Eye (tissue), 1 donor: ENCODE data around the gene FBXO34.

ENCODE experiments used
- DNase-seq: peaks from one replicate; pipeline ENCODE4 v3.0.0-alpha.2; 2015

FBXO34 gene, protein sequence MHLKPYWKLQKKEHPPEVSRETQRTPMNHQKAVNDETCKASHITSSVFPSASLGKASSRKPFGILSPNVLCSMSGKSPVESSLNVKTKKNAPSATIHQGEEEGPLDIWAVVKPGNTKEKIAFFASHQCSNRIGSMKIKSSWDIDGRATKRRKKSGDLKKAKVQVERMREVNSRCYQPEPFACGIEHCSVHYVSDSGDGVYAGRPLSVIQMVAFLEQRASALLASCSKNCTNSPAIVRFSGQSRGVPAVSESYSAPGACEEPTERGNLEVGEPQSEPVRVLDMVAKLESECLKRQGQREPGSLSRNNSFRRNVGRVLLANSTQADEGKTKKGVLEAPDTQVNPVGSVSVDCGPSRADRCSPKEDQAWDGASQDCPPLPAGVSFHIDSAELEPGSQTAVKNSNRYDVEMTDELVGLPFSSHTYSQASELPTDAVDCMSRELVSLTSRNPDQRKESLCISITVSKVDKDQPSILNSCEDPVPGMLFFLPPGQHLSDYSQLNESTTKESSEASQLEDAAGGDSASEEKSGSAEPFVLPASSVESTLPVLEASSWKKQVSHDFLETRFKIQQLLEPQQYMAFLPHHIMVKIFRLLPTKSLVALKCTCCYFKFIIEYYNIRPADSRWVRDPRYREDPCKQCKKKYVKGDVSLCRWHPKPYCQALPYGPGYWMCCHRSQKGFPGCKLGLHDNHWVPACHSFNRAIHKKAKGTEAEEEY

DNA sequence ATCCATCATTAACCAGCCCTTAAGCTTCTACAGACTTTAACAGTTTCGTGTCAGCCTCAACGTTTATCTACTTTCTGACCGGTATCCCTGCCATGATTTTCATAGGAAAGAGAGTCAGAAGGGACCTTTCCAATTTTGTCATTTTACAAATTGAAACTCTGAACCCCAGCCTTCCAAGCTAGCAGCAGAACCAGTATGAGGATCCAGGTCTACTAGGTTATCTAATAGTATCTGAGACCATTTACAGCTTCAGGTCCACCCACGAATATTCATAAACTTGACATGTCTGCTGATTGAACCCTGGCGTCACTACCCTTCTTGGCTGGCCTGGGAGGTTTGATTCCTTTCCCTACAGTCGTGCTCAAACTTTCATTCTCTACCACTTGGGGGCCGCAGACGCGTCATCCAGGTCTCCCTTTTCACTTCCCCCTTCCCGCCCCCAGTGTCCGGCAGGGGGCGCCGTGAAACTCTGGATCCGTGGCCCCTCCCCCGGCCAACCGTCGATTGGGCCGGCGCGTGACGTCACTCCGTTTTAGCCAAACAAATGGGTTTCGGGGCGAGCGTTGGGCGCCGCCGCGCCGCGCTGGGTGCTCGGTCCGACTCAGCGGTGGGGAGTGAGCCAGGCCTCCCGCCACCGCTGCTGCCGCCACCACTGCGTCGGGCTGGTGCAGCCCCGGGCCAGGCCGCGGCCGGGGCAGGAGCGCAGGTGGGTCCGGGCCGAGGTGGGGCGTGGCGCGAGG lies at the start of gene FBXO34:
TSS of gene FBXO34 (plus strand) at position 590 of the 740 bp plus-strand sequence. CDS start 78,970 bp downstream, outside the sequence.
- peak; percentile 100 for DNase-seq

DNA sequence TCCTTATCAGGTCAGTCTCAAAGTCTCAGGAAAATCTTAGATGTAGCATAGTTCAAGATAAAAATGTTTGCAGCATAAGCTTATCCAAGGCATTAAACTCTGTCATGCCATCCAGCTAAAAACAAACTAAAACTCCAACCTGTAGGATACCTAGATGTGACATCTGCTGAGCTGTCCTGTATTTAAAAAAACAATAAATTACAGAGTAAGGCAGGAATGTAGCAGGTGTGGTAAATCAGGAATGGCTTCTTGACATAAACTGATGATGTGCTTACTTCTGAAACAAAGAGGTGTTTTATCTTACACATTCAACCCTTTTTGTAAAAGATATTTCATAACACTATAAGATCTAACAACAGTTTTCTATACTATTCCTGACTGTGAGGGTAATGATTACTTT lies 49.3 kb upstream of the FBXO34 start:
- DNase-seq: no peak

DNA sequence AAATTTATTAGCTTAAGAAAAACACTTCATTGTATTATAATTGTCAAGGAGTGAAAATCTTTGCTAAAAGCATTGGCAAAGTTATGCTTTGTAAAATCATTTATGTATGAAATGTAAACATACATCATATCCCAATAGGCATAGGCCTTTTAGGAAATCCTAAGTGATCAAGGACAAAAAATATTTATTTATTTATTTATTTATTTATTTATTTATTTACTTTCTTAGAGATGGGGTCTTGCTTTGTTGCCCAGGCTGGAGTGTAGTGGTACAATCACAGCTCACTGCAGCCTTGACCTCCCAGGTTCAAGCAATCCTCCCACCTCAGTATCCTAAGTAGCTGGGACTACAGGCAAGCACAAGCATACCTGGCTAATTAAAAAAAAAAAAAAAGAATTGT lies 47.9 kb upstream of the FBXO34 start:
- no peak for DNase-seq

DNA sequence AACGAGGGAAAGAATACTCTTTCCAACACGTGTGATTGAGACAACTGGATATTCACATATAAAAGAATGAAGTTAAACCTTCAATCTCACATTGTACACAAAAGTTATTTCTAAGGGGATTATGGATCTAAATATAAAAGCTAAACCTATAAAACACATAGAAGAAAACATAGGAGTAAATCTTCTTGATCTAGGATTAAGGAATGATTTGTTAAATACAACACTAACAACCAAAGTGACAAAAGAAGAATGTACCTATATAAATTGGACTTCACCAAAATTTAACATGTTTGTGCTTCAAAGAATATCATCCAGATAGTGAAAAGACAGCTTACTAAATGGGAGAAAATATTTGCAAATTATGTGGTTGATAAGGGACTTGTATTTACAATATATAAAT lies 43.0 kb upstream of the FBXO34 start:
- DNase-seq: no peak

DNA sequence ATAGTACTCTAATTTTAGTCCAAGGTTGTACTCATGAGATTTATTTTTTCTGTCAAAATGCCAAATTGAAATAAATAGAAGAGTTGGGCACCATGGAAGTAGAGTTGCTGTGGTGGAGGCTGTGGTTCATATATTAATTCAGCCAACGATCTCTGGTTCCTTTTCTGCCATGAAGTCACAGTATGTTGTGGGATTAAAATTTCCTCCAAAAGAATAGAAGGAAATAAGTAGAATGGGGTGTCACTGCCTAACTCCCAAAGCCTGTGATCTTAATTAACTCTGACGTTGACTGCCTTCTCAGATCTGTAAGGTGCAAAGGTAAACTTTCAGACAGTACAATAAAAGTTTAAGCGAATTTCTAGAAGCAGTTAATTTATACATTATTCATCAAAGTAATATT lies 37.6 kb upstream of the FBXO34 start:
- no peak for DNase-seq

DNA sequence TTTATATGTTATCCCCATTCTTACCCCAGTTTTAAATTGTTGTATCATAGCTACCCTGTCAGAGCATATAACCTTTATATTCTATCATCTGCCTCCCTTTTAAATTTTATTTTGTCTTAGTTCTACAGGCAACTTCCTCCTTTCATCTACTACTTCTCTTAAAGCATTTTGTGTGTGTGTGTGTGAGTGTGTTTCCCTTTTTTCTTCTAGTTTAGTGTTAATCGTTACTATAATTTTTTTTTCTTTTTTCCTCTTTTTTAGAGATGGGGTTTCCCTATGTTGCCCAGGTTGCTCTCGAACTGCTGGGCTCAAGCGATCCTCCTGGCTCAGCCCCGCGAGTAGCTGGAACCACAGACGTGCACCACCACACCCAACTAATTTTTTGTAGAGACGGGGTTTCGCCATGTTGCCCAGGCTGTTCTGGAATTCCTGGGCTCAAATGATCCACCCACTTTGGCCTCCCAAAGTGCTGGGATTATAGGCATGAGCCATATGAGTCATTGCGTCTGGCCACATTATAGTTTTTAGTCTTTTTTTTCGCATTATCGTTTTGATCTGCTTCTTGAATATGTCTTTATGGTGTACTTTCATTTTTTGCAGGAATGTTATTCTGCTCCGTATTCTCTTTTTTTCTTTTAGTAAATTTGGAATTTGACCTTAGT lies 33.1 kb upstream of the FBXO34 start:
- DNase-seq: no peak

DNA sequence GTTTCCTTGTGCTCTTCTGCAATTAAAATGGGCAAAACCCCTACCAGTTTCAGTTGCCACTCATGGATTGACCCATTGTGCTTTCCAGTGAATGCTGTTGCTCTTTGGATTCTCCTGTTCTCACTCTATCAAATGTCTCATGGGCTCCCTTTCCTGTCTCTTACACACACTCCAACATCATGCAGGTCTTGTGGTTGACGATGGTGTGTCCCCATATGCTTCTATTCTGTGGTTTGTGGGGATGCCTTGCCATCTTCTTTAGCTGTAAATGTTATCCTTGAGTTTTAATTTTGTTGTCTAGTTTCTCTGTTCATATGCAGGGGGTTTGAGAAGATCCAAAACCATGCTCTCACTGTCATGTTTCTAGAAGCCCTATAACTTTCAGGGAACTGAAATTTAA lies 31.9 kb upstream of the FBXO34 start:
- no peak for DNase-seq

DNA sequence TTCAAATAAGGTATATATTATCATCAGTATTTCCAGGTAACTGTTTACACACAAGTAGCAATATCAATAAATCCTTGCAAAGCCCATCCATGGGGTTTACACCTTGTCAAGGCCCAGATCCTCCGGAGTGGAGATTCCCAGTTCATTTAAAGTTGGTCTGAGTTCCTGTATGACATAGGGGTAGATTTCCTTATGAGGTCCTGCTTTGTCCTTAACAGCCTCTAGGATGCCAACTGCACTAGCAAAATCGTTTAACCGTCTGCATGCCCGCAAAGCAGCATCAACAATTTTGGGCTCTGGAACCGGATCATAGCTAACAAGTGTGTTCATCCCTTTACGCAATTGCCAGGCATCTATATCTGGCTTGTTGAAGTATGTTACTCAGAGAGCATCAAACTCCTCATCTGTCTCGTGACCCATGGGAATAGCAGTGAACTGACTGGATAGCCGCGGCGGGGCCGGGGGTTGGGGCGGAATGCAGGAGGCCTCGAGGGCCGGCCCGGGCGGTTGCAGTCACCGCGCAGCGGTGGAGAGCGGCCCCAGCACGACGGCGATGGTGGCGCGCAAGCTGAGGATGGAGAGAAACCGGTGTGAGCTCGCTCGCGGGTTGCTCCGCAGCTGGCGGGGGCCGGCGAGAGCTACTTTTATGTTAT lies 30.6 kb upstream of the FBXO34 start:
- DNase-seq: peak; percentile 48

DNA sequence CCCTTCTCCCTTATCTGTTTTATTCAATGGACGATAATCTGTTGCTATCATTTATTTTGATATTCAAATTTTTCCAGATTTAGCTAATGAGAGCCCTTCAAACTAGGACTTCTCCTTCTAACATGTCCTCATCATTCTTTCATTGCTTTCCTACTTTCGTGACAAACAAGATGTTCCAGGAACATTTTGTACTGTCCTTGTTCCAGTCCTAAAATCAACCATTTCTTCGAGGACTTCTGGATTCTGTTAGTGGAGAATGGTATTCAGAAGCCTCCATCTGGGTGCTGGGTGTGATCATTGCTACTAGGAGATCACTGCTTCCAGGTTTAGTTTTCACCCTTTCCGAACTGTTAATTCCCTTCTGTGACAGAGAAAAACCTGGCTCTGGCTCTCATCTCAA lies 29.5 kb upstream of the FBXO34 start:
- DNase-seq: no peak

DNA sequence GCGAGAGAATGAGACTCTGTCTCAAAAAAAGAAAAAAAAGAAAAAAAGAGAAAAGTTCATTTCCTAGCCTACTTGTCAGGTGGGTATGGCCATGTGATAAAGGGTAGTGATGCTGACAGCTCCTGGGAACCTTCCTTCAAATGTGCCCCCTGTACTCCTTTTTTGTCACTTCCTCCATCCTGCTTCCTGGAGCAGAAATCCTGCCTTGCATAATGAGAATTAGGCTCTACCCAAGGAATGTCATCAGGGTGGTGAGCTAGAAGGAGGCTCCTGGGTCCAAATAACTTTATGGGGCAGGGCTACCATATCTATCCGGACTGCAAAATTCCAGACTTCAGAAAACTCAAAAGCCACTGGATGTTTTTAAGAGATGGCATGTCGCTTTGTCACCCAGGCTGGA lies 27.8 kb upstream of the FBXO34 start:
- DNase-seq: no peak

DNA sequence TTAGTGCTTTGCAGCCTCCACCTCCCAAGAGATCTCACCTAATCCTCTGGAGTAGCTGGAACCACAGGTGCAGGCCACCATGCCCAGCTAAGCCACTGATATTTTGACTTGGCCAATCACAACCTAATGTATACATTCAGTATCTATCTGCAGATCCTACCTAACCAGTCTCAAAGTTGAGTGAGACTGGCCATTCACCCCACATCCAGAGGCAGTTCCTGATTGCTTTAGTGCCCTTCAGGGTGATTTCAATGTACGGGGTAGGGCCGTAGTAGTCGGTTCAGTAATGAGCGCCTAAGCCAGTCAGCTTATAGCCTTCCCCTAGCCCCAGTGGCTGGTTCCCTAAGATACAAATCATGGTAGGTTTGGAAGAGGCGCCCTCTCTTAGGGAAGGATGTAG lies 27.4 kb upstream of the FBXO34 start:
- no peak for DNase-seq

DNA sequence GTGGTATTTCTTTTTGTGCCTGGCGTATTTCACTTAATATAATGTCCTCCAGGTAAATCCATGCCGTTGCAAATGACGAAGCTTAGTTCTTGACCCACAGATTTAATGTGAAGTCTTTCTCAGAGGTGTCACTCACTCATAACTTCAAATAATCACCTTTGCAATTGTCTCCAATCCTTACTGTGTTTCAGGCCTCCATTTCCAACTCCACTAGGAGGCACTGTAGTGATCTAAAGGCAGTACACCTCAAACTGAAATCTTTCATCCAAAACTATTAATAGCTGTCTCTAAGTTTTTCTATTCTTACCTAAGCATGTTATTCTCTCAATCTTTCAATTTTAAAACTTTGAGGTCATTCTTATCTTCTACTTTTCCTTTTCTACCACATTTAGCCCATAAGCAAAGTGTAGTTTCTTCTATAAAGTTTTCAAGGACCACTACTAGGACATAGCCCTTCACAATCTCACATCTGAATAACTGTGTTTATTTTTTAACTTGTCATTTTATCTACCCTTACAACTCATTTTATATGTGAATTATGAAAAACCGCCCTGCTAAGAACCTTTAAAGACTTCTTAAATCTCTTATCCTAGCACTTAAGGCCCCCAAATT lies 25.5 kb upstream of the FBXO34 start:
- no peak for DNase-seq

DNA sequence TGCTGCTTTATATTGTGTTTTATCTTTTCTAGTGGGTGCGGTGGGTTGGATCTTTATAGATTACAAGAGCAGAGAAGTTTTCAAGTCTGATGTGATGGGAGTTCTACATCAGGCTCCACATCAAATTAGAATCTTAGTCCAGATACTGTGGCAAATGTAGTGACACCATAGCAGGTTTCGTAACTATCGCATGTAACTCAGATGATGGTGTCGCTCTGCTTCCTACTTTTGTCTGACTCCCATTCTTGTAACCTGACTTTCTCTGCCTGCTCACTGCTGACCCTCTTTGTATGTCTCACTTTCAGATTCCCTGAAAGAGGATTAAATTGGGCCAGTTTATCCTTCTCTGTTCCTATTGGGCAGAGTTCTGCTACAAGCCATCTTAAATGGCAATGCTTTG lies 22.8 kb upstream of the FBXO34 start:
- no peak for DNase-seq

DNA sequence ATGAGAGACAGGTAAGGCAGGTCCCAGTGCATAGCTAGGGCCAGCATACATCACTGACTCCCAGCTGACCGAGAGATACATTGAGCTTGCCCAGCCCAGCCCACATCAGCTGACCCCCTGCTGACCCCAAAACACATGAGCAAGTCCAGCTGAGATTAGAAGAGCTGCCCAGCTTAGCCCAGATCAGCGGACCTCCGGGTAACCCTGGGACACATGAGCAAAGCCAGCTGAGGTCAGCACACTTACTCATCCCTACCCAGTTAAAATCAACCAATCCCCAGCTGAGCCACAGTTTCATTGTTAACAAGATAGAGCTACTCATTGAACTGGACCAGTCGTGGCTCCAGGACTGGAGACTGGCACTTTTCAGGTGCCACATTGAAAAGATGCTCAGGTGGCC lies 21.8 kb upstream of the FBXO34 start:
- no peak for DNase-seq

DNA sequence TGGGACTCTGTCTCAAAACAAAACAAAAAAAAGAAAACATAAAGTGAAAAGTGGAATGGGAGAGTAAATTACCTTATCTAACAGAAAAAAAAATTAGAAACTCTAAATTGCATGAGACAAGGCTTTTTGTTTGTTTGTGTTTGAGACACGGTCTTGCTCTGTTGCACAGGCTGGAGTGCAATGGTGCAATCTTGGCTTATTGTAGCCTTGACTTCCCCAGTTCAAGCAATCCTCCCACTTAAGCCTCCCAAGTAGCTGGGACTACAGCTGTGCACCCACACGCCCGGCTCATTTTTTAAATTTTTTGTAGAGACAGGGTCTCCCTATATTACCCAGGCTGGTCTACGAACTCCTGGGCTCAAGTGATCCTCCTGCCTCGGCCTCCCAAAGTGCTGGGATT lies 17.9 kb upstream of the FBXO34 start:
- no peak for DNase-seq

DNA sequence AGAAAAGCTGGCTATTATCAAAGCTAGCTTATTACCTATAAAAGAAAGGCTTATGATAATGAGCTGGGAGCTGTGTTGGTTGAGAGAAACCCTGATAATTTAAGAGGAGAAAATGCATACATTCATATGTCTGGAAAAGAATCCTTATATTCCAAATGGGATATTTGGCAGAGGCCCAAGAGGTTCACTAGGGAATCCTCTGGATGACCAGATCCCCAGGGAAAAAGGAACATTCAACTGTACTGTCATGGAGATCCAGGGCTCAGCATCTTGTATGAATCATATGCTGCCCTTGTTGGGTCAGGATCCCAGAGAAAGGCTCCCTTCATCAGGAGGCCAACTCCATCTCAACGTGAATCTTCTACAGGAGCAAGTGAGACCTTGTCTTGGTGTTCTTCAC lies 16.6 kb upstream of the FBXO34 start:
- DNase-seq: no peak

DNA sequence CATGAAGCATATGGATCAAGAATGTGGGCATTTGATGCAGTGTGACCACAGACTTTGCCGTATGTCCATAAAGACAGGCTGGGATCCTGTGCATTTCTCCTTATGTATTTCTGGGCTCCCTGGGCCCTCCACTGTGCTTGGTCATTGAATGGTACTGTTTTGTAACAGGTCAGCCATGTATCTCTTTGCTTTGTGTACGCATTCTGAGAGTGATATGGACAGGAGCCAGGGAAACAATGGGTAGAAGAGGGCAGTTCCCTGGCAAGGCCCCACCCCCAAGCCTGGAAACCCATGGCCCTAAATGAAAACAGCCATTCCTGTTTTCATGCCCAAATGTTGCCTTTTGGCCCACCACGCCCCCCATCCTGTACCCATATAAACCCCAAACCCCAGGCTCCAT lies 15.2 kb upstream of the FBXO34 start:
- no peak for DNase-seq

DNA sequence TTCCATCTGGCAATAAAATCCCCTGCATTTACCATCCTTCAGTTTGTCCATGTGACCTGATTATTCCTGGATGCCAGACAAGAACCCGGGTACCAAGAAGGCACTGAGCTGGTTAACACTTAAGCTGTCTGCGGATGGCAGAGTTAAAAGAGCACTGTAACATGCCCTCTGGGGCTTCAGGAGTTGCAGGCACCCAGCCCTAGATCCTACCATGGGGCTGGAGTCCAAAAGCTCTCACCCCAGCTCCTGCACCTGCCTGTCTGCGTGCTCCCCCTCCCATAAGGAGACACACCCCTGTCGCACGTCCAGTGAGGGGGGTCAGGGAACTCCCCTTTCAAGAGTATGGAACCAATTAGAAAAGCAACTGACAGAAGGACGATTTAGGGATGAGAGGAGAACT lies 14.6 kb upstream of the FBXO34 start:
- DNase-seq: no peak

DNA sequence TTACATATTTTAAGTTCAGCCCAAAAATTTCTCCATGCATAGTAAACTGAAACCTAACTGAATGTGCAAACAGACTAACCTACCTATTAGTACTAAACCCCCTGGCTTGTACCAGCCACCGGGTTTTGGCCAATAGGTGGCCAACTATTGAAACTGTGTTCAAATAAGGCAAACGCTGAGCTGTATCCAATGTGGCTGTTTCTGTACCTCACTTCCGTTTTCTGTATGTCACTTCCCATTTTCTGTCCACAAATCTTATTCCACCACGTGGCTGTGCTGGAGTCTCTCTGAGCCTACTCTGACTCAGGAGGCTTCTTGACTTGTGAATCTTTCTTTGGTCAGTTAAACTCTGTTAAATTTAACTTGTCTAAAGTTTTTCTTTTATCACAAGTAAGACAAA lies 6.0 kb upstream of the FBXO34 start:
- DNase-seq: no peak

DNA sequence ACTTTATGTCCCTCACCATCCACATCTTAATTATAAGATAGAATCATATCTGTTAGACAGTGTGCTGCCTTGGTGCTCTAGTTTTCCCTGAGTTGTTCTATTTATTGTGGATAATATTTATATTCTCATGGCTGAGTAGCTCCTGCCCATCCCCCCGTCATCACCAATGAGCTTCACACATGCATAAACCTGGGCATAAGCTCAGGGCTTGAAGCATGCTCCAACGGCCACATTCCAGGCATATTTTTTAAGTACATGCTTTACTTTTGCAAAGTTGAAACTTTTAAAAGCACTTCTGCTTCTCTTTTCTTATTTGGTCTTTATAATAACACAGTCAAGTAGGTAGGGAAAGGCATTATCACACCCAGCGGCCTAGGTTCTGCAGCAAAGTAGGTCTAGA lies 3.4 kb upstream of the FBXO34 start:
- DNase-seq: peak; percentile 70

DNA sequence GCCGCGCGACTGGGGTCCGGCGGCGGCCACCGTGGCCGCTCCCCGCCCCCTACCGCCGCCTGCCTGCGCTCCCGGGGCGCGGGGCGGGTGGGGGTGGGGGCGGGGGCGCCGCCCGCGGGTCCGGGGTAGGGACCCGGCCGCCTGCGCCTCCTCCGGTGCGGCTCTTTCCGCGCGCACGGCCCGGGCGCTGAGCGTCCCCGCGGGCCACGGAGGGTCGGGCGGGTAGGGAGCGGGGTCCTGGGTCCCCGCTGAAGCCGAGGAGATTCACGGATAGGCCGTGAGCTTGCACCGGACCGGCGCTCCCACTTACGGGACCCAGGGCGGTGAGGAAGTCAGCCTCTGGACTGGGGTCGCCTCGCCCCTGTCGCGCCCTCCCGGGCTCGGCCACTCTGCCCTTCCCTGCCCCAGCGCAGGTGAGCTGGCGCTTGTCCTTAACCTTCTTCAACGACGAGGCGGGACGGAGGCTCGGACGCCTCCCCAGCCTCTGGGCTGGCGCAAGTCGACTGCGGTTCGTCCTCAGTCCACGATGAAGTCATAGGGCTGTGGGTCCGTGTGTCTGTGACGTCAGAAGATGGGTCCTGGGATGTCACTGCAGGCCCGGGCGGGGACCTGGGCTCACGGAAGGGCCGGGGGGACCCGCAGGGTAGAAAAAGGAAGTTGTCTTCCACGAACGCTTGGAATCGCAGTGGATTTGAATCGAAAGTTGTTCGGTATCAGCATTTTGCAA lies 514 bp downstream of the FBXO34 start:
- peak; percentile 91 for DNase-seq

DNA sequence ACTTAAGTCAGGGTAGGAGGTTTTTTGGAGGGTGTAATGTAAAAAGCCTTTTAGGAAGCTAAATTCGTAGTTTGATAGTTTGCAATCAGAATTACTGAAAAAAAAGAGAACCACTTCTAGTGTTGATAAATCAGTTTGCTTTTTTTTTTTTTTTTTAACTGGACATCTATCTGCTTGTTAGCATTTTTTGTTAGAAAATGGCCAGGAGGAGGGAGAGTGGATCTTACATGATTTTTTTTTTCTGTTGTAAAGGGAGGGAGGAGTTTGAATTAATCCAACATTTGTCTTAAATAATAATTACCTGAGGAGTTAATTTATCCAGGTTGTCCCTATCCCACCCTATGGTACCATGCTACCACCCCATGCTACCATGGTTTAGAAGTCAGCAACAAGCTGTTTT lies 1.2 kb downstream of the FBXO34 start:
- no peak for DNase-seq
